Endothelial cell of umbilical vein (primary cell): ENCODE measurements around the gene IRF8. TPM values are rescaled to one million over a fixed set of nuclear protein-coding genes. Genes with fewer than 3 reads are reported as not detected.

ENCODE experiments used
- BruUV-seq: library from RNA; stranded (reverse); fragments of 400-500 nt; replicated peaks from 2 replicates; lab custom pipeline; 2021; lab: Mats Ljungman, UMichigan
- CTCF ChIA-PET: fragments of 300-600, 350-600 bp; sonication (Branson Sonifier 250); formaldehyde crosslinking; loops from one replicate; lab custom pipeline; 2021; ENCODE audit warnings: antibody characterized with exemption, inconsistent platforms; lab: Charles Lee
- POLR2A ChIA-PET: fragments of 300-600, 350-600 bp; sonication (Branson Sonifier 250); formaldehyde crosslinking; loops from one replicate; lab custom pipeline; 2021; ENCODE audit warnings: antibody characterized with exemption, inconsistent platforms; lab: Charles Lee
- DNase-seq: peaks from one replicate; pipeline ENCODE4 v3.0.0-alpha.2; 2011; ENCODE audit warnings: low read depth, low spot score
- FAIRE-seq: peaks from 2 replicates; lab custom pipeline; 2011; peaks lifted over from hg19 to GRCh38; lab: Jason Lieb, UNC
- H2AFZ ChIP-seq: 2 replicates; pipeline ENCODE4 v1.6.0; 2012; ENCODE audit warnings: low read depth, low read length, control low read depth, inconsistent platforms
- H3K27ac ChIP-seq: 2 replicates; pipeline ENCODE4 v1.5.1; 2011; ENCODE audit warnings: low read depth, mild to moderate bottlenecking, control low read depth, low read length, moderate library complexity; ENCODE audit not compliant: insufficient read depth
- H3K27me3 ChIP-seq, 2 experiments: 2 replicates each; pipeline versions ENCODE4 v1.6.0 to v1.6.1; 2011; ENCODE audit warnings: low read length in 2 of 2, mixed read lengths in 1 of 2; ENCODE audit not compliant: control insufficient read depth in 2 of 2, insufficient read depth in 2 of 2
- H3K36me3 ChIP-seq, 2 experiments: 2 replicates in 1 of 2; 3 replicates in 1 of 2; pipeline ENCODE4 v1.5.1; 2011; ENCODE audit warnings: low read length in 2 of 2, mild to moderate bottlenecking in 1 of 2, moderate library complexity in 1 of 2; ENCODE audit not compliant: control insufficient read depth in 2 of 2, insufficient read depth in 2 of 2; ENCODE audit errors: extremely low read depth in 1 of 2
- H3K4me1 ChIP-seq: 3 replicates; pipeline ENCODE4 v1.5.1; 2011; ENCODE audit warnings: mild to moderate bottlenecking, low read length; ENCODE audit not compliant: control insufficient read depth, insufficient read depth; ENCODE audit errors: extremely low read depth
- H3K4me2 ChIP-seq: 2 replicates; pipeline ENCODE4 v1.6.1; 2011; ENCODE audit warnings: low read length, control low read depth, mixed read lengths; ENCODE audit not compliant: insufficient read depth
- H3K4me3 ChIP-seq, 3 experiments: fragments of 200-600 bp in 1 of 3; sonication (generic), shearing (Covaris generic) in 1 of 3; replicated peaks in 1 of 3; 2 replicates each; pipeline ENCODE4 v1.5.1; 2011 to 2016; ENCODE audit warnings: control low read depth in 3 of 3, low read length in 3 of 3, mild to moderate bottlenecking in 2 of 3, inconsistent platforms in 1 of 3, low read depth in 1 of 3, moderate library complexity in 1 of 3; ENCODE audit not compliant: insufficient read depth in 1 of 3
- H3K79me2 ChIP-seq: 2 replicates; pipeline ENCODE4 v1.6.0; 2012; ENCODE audit warnings: low read length, inconsistent platforms; ENCODE audit not compliant: control insufficient read depth, insufficient read depth
- H3K9ac ChIP-seq: replicated peaks from 2 replicates; pipeline ENCODE3; 2011; ENCODE audit warnings: low read length, control low read depth; ENCODE audit not compliant: insufficient read depth; ENCODE audit errors: extremely low read depth
- H3K9me1 ChIP-seq: replicated peaks from 3 replicates; pipeline ENCODE4 v1.6.0; 2011; ENCODE audit warnings: mild to moderate bottlenecking, low read length; ENCODE audit not compliant: control insufficient read depth, insufficient read depth; ENCODE audit errors: extremely low read depth
- H3K9me3 ChIP-seq: replicated peaks from 2 replicates; pipeline ENCODE4 v1.5.1; 2012; ENCODE audit warnings: low read length, inconsistent platforms; ENCODE audit not compliant: control insufficient read depth, insufficient read depth
- H4K20me1 ChIP-seq: replicated peaks from 2 replicates; pipeline ENCODE3; 2011; ENCODE audit warnings: mild to moderate bottlenecking, low read length; ENCODE audit not compliant: control insufficient read depth, insufficient read depth; ENCODE audit errors: extremely low read depth
- EZH2 ChIP-seq: IDR thresholded peaks from 2 replicates; pipeline ENCODE4 v1.6.1; 2012; ENCODE audit warnings: borderline replicate concordance, low read depth, mild to moderate bottlenecking, moderate library complexity, low read length, inconsistent platforms; ENCODE audit not compliant: severe bottlenecking
- FOS ChIP-seq: IDR thresholded peaks from 2 replicates; pipeline ENCODE4 v1.6.1; 2011; ENCODE audit warnings: mild to moderate bottlenecking, low read length, moderate library complexity, borderline replicate concordance; ENCODE audit not compliant: insufficient read depth
- GATA2 ChIP-seq: IDR thresholded peaks from 2 replicates; pipeline ENCODE4 v1.7.0; 2011; ENCODE audit warnings: low read depth, mild to moderate bottlenecking, moderate library complexity, mixed read lengths, low read length; ENCODE audit not compliant: insufficient read length, insufficient read depth
- JUN ChIP-seq: IDR thresholded peaks from 2 replicates; pipeline ENCODE4 v1.6.1; 2011; ENCODE audit warnings: borderline replicate concordance, low read depth; ENCODE audit not compliant: insufficient read length, insufficient read depth
- MYC ChIP-seq: IDR thresholded peaks from one replicate; pipeline ENCODE4 v1.6.1; 2011; ENCODE audit warnings: mild to moderate bottlenecking, low read depth, low read length
- POLR2A ChIP-seq: IDR thresholded peaks from 2 replicates; pipeline ENCODE4 v1.6.1; 2012; ENCODE audit warnings: low read depth, mild to moderate bottlenecking, control low read depth, low read length
- POLR2AphosphoS5 ChIP-seq: IDR thresholded peaks from 2 replicates; pipeline ENCODE4 v1.6.1; 2012; ENCODE audit warnings: low read depth, mild to moderate bottlenecking, control low read depth, low read length, moderate library complexity; ENCODE audit not compliant: insufficient read depth
- dilution Hi-C: fragments of 300-500 bp; cut with MboI; formaldehyde crosslinking; loops from one replicate; pipeline ENCODE4 v1.15.0; 2019; ENCODE audit warnings: low sequenced_read_pairs; ENCODE audit not compliant: extremely low pct_ligation_motif_present
- intact Hi-C: fragments of 100-400 bp; cut with micrococcal nuclease; formaldehyde crosslinking; loops from one replicate; pipeline ENCODE4 v1.10.0; 2022
- polyA plus RNA-seq, 4 experiments: library from polyadenylated mRNA; depleted of rRNA in 3 of 4; stranded (reverse) in 3 of 4; unstranded in 1 of 4; fragments of >200 nt; gene quantifications; 2 replicates each; pipeline versions ENCODE4 v1.2.1 to v1.2.3, GENCODE V29; 2011 to 2012; ENCODE audit warnings: missing spikeins in 1 of 4
- total RNA-seq: library from RNA; stranded (reverse); gene quantifications from 2 replicates; pipeline ENCODE4 v1.2.3, GENCODE V29; 2021
- TF ChIP-seq, protein P1 (sequence below), 2 donors: IDR thresholded peaks; 1 replicate in 1 of 2; 2 replicates in 1 of 2; pipeline ENCODE4 v1.5.1; 2011; ENCODE audit warnings: low read length in 2 of 2, mild to moderate bottlenecking in 2 of 2, moderate library complexity in 2 of 2, control low read depth in 1 of 2, inconsistent platforms in 1 of 2, low read depth in 1 of 2; ENCODE audit not compliant: insufficient read depth in 1 of 2; ENCODE audit errors: extremely low read depth in 1 of 2
- TF ChIP-seq, protein P2 (sequence below): IDR thresholded peaks from 2 replicates; pipeline ENCODE4 v1.6.1; 2011; ENCODE audit not compliant: insufficient read depth, insufficient read length

Gene IRF8
- total and polyA plus RNA-seq, 2 donors (not counting 3 experiments of a cell fraction or from before 2014, with no cell fraction given): not detected

DNA sequence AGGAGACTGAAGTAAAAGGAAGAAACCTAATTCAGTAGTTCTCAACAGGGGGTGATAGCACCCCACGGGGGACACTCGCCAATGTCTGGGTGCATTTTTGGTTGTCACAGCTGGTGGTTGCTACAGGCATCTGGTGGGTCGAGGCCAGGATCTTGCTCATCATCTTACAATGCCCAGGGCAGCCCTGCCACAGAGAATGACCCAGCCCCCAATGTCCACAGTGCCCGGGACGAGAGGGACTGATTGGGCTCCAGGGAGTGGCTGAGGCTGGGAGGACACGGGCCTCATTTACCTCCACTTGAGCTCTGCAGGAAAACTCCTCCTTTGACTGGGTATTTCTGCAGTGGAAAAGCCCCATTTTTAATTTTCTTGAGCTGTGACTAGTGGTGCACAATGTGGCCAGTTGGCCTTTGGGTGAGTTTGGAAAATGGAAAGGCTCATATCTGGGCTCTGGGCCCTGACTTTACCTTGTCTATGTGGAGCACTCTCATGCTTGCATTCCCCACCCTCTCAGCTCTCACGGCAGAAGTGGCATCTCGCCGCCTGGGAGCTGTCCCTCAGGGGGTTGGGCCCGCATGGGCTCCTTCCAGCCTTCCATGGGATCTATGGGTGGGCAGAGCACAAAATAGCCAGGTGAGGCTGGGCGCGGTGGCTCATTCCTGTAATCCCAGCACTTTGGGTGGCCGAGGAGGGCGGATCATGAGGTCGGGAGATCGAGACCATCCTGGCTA is 37.7 kb upstream of the IRF8 start:
- ChIA-PET POLR2A (no interaction called here), CTCF (interaction anchor here (0.8 kb wide), 1 partner anchor 12 kb away, joined by 3 read pairs; no protein-coding TSS in a partner anchor)
- H3K4me1 ChIP-seq: no peaks in the 10 kb centered on the region
- H3K27me3 ChIP-seq: no peaks in the 10 kb centered on the region
- H3K79me2 ChIP-seq: no peaks in the 10 kb centered on the region
- dilution Hi-C loops (no loop called here), intact Hi-C loops (no loop called here)
- no peak overlapping the region for H2AFZ ChIP-seq
- no peak for TF ChIP-seq EZH2
- no peak for TF ChIP-seq POLR2A
- no peak for TF ChIP-seq FOS
- TF ChIP-seq JUN: no peak
- no peak for TF ChIP-seq POLR2AphosphoS5
- TF ChIP-seq, protein P1, sequence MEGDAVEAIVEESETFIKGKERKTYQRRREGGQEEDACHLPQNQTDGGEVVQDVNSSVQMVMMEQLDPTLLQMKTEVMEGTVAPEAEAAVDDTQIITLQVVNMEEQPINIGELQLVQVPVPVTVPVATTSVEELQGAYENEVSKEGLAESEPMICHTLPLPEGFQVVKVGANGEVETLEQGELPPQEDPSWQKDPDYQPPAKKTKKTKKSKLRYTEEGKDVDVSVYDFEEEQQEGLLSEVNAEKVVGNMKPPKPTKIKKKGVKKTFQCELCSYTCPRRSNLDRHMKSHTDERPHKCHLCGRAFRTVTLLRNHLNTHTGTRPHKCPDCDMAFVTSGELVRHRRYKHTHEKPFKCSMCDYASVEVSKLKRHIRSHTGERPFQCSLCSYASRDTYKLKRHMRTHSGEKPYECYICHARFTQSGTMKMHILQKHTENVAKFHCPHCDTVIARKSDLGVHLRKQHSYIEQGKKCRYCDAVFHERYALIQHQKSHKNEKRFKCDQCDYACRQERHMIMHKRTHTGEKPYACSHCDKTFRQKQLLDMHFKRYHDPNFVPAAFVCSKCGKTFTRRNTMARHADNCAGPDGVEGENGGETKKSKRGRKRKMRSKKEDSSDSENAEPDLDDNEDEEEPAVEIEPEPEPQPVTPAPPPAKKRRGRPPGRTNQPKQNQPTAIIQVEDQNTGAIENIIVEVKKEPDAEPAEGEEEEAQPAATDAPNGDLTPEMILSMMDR (IDR thresholded peaks at IDR 0.05; ENCODE audit: extremely low read depth in 1 of 2, insufficient read depth in 1 of 2, low read depth in 1 of 2, low read length in 2 of 2): no peak
- no peak for TF ChIP-seq MYC
- TF ChIP-seq, protein P2, sequence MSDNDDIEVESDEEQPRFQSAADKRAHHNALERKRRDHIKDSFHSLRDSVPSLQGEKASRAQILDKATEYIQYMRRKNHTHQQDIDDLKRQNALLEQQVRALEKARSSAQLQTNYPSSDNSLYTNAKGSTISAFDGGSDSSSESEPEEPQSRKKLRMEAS: no peak
- no peak for TF ChIP-seq GATA2
- H3K4me2 ChIP-seq: no peak overlapping the region
- FAIRE-seq: no peak
- H4K20me1 ChIP-seq: no peaks in the 10 kb centered on the region
- no peak overlapping the region for H3K27ac ChIP-seq
- H3K9me1 ChIP-seq: no peaks in the 10 kb centered on the region
- no peak overlapping the region for H3K4me3 ChIP-seq
- DNase-seq: no peak
- no TSS peak for BruUV-seq
- no peaks in the 10 kb centered on the region for H3K36me3 ChIP-seq
- no peak overlapping the region for H3K9ac ChIP-seq
- H3K9me3 ChIP-seq: no peaks in the 10 kb centered on the region
